Endodermal cell (in vitro differentiated cells): ENCODE data around the gene ZNF85. TPM values are rescaled to one million over a fixed set of nuclear protein-coding genes. Genes with fewer than 3 reads are reported as not detected.
"Not testable (repeated sequence)": the region's sequence is repeated elsewhere in the genome, so short reads cannot be mapped to it uniquely, and the experiment has no call there.

ENCODE experiments used
- DNase-seq: peaks from one replicate; pipeline ENCODE4 v3.0.0-alpha.2; 2017
- H3K27ac ChIP-seq: 2 replicates; pipeline ENCODE4 v1.5.1; 2013; ENCODE audit warnings: mild to moderate bottlenecking, low read depth, low read length, moderate library complexity
- H3K27me3 ChIP-seq: 2 replicates; pipeline ENCODE4 v1.6.1; 2013; ENCODE audit warnings: mild to moderate bottlenecking, low read length, moderate library complexity; ENCODE audit not compliant: insufficient read depth, control insufficient read depth, poor library complexity, severe bottlenecking
- H3K36me3 ChIP-seq: 2 replicates; pipeline ENCODE4 v1.7.0; 2013; ENCODE audit warnings: mild to moderate bottlenecking, low read length, moderate library complexity; ENCODE audit not compliant: control insufficient read depth, insufficient read depth
- H3K4me1 ChIP-seq: one replicate; pipeline ENCODE4 v1.7.0; 2013; ENCODE audit warnings: low read length; ENCODE audit not compliant: control insufficient read depth, insufficient read depth
- H3K4me3 ChIP-seq: 2 replicates; pipeline ENCODE4 v1.5.1; 2013; ENCODE audit warnings: mild to moderate bottlenecking, low read length, moderate library complexity
- H3K9ac ChIP-seq: 2 replicates; pipeline ENCODE4 v1.6.1; 2013; ENCODE audit warnings: mild to moderate bottlenecking, low read length, moderate library complexity; ENCODE audit not compliant: poor library complexity, severe bottlenecking; ENCODE audit errors: extremely low read depth
- H3K9me3 ChIP-seq: 2 replicates; pipeline ENCODE4 v1.6.1; 2013; ENCODE audit warnings: mild to moderate bottlenecking, low read length, moderate library complexity; ENCODE audit not compliant: control insufficient read depth
- H3K27ac Mint-ChIP-seq: 2 replicates; pipeline ENCODE4 v1.8.0; 2020; ENCODE audit warnings: mixed read lengths
- H3K27me3 Mint-ChIP-seq: 2 replicates; pipeline ENCODE4 v1.8.0; 2021; ENCODE audit warnings: mild to moderate bottlenecking, mixed read lengths; ENCODE audit not compliant: insufficient read depth
- H3K36me3 Mint-ChIP-seq: 2 replicates; pipeline ENCODE4 v1.8.0; 2020; ENCODE audit warnings: low read depth, mixed read lengths
- H3K4me1 Mint-ChIP-seq: 2 replicates; pipeline ENCODE4 v1.8.0; 2020; ENCODE audit warnings: mixed read lengths
- H3K4me3 Mint-ChIP-seq: 2 replicates; pipeline ENCODE4 v1.8.0; 2020; ENCODE audit warnings: mild to moderate bottlenecking, moderate library complexity, mixed read lengths
- H3K9me3 Mint-ChIP-seq: 2 replicates; pipeline ENCODE4 v1.8.0; 2020; ENCODE audit warnings: mild to moderate bottlenecking, mixed read lengths
- WGBS, 2 experiments: methylation state at CpG; one replicate each; pipeline versions ENCODE4 v1.1.5 to v1.1.7; 2013; ENCODE audit warnings: missing lambda C conversion rate in 2 of 2, mixed read lengths in 1 of 2; ENCODE audit not compliant: insufficient coverage in 1 of 2, insufficient read length in 1 of 2; 5-methylcytosine and 5-hydroxymethylcytosine counted together
- total RNA-seq, 2 donors: library from RNA; stranded (reverse); fragmentation: NEBNext Ultra II Directional in 1 of 2; extraction: Animal tissue kit (Norgen Biotek cat#: 25700) in 1 of 2; gene quantifications; 2 replicates in 1 of 2; 3 replicates in 1 of 2; pipeline ENCODE4 v1.2.1, GENCODE V29; 2021
- TF ChIP-seq, protein P1 (sequence below): fragments of 200-600 bp; sonication (generic); conservative IDR thresholded peaks from 2 replicates; pipeline ENCODE4 v1.5.0; 2021; ENCODE audit warnings: antibody characterized with exemption, mild to moderate bottlenecking

The ZNF85 gene
- total RNA-seq, 2 donors from 2014 or later, result 22.6 to 27.8 TPM

GRCh38 chr19:20925481-20925880, 2.4 kb downstream of the ZNF85 start:
- H3K27ac Mint-ChIP-seq, result no peak overlapping the region
- no peaks in the 10 kb centered on the region for H3K27me3 Mint-ChIP-seq
- H3K27me3 ChIP-seq, result no peaks in the 10 kb centered on the region
- H3K4me3 ChIP-seq, result peak overlapping the region; percentile 17
- TF ChIP-seq, protein P1, sequence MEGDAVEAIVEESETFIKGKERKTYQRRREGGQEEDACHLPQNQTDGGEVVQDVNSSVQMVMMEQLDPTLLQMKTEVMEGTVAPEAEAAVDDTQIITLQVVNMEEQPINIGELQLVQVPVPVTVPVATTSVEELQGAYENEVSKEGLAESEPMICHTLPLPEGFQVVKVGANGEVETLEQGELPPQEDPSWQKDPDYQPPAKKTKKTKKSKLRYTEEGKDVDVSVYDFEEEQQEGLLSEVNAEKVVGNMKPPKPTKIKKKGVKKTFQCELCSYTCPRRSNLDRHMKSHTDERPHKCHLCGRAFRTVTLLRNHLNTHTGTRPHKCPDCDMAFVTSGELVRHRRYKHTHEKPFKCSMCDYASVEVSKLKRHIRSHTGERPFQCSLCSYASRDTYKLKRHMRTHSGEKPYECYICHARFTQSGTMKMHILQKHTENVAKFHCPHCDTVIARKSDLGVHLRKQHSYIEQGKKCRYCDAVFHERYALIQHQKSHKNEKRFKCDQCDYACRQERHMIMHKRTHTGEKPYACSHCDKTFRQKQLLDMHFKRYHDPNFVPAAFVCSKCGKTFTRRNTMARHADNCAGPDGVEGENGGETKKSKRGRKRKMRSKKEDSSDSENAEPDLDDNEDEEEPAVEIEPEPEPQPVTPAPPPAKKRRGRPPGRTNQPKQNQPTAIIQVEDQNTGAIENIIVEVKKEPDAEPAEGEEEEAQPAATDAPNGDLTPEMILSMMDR, result no peak
- peaks cover 10% of the 10 kb centered on the region for H3K9me3 ChIP-seq
- 97 to 100% methylated on average over 1 to 2 of the region's 2 CpGs for WGBS, 2 experiments
- peaks cover 18% of the 10 kb centered on the region for H3K36me3 ChIP-seq
- DNase-seq, result no peak
- H3K4me3 Mint-ChIP-seq, result no peak overlapping the region
- H3K4me1 Mint-ChIP-seq, result peaks cover 9% of the 10 kb centered on the region
- H3K9ac ChIP-seq, result no peak overlapping the region
- no peaks in the 10 kb centered on the region for H3K4me1 ChIP-seq
- no peak overlapping the region for H3K27ac ChIP-seq
- peaks cover 31% of the 10 kb centered on the region for H3K36me3 Mint-ChIP-seq
- peaks cover 10% of the 10 kb centered on the region for H3K9me3 Mint-ChIP-seq

DNA sequence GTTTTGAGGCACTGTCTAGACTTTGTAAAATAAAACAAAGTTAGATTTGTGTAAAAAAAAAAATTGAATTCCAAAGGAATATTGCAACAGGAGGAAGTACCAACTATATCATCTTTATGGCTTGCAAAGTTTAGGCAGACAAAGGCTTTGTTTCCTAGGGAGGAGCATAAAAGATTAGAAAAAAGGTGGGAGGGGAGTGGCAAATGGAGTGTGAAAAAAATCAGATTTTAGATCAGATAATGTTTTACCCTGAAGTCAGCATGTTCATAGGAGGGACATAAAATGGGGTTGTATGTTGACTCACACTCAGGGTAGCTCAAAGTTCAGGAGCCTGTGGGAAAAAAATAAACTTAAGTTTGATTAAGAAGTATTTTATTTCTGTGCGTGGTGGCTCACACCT, 3.7 kb downstream of the ZNF85 start:
- no peak for DNase-seq
- Mint-ChIP-seq H3K4me3 (no peak overlapping the region), H3K9me3 (peaks cover 10% of the 10 kb centered on the region), H3K4me1 (peaks cover 9% of the 10 kb centered on the region), H3K27ac (no peak overlapping the region), H3K36me3 (peaks cover 33% of the 10 kb centered on the region), H3K27me3 (no peaks in the 10 kb centered on the region)
- Histone ChIP-seq H3K9me3 (peaks cover 10% of the 10 kb centered on the region), H3K27ac (no peak overlapping the region), H3K4me3 (no peak overlapping the region), H3K27me3 (no peaks in the 10 kb centered on the region), H3K36me3 (peaks cover 26% of the 10 kb centered on the region), H3K4me1 (no peaks in the 10 kb centered on the region), H3K9ac (no peak overlapping the region)
- TF ChIP-seq, protein P1, result no peak
- 100% methylated on average over 1 of the region's 1 CpG; no CpG with 5 or more reads in 1 of the 2 experiments for whole genome bisulfite sequencing, 2 experiments

- peak; percentile 8 for DNase-seq
- H3K4me1 ChIP-seq, result no peaks in the 10 kb centered on the region
- no peak overlapping the region for H3K27ac ChIP-seq
- Mint-ChIP-seq H3K4me1 (peaks cover 9% of the 10 kb centered on the region), H3K9me3 (peaks cover 10% of the 10 kb centered on the region), H3K27me3 (no peaks in the 10 kb centered on the region), H3K27ac (peak overlapping the region; percentile 15), H3K4me3 (no peak overlapping the region), H3K36me3 (peaks cover 37% of the 10 kb centered on the region)
- H3K9me3 ChIP-seq, result peaks cover 10% of the 10 kb centered on the region
- H3K9ac ChIP-seq, result no peak overlapping the region
- H3K27me3 ChIP-seq, result no peaks in the 10 kb centered on the region
- no peak overlapping the region for H3K4me3 ChIP-seq
- TF ChIP-seq, protein P1, result no peak
- WGBS, 2 experiments, result 86 to 92% methylated on average over 1 of the region's 1 CpG
- H3K36me3 ChIP-seq, result peaks cover 38% of the 10 kb centered on the region
Measured at GRCh38 chr19:20928371-20928770, 5.3 kb downstream of the ZNF85 start.

- Mint-ChIP-seq H3K36me3 (peaks cover 56% of the 10 kb centered on the region), H3K27ac (peak overlapping the region; percentile 27)
- not testable (repeated sequence) for H3K4me1 Mint-ChIP-seq, DNase-seq, H3K9me3 Mint-ChIP-seq, H3K9me3 ChIP-seq, H3K27ac ChIP-seq, H3K4me1 ChIP-seq, H3K27me3 ChIP-seq, H3K9ac ChIP-seq, H3K27me3 Mint-ChIP-seq, H3K4me3 ChIP-seq, H3K4me3 Mint-ChIP-seq
- whole genome bisulfite sequencing, 2 experiments, result 93 to 100% methylated on average over 3 to 5 of the region's 5 CpGs
- peaks cover 81% of the 10 kb centered on the region for H3K36me3 ChIP-seq
Measured at GRCh38 chr19:20936322-20936947, 13.4 kb downstream of the ZNF85 start.

GRCh38 chr19:20952561-20953095, 29.6 kb downstream of the ZNF85 start:
- not testable (repeated sequence) for H3K27ac ChIP-seq, H3K27ac Mint-ChIP-seq, H3K27me3 Mint-ChIP-seq, H3K9ac ChIP-seq, DNase-seq, H3K4me3 ChIP-seq, H3K4me1 Mint-ChIP-seq, H3K4me3 Mint-ChIP-seq, H3K27me3 ChIP-seq, H3K4me1 ChIP-seq
- Histone ChIP-seq H3K9me3 (peaks cover 53% of the 10 kb centered on the region), H3K36me3 (peaks cover 30% of the 10 kb centered on the region)
- peaks cover 33% of the 10 kb centered on the region for H3K36me3 Mint-ChIP-seq
- H3K9me3 Mint-ChIP-seq, result peaks cover 60% of the 10 kb centered on the region
- 92 to 97% methylated on average over 4 to 33 of the region's 41 CpGs for WGBS, 2 experiments
